PFSK-1 (cell line): Measurements from ENCODE around the gene WNT3.
A peak's percentile ranks its signal among the peaks of the same experiment; 100 is the strongest.

Experiments used
- FOXP2 ChIP-seq: optimal IDR thresholded peaks from 2 replicates; pipeline ENCODE3; 2011; ENCODE audit warnings: borderline replicate concordance, control low read depth, inconsistent platforms; ENCODE audit not compliant: insufficient read depth; ENCODE audit errors: extremely low read length, extremely low read depth
- POLR2AphosphoS5 ChIP-seq: IDR thresholded peaks from 2 replicates; pipeline ENCODE4 v1.6.1; 2012; ENCODE audit warnings: low read depth, mild to moderate bottlenecking, control low read depth, low read length, moderate library complexity
- SIN3A ChIP-seq: IDR thresholded peaks from 2 replicates; pipeline ENCODE4 v1.6.1; 2012; ENCODE audit warnings: mild to moderate bottlenecking, low read length, moderate library complexity, borderline replicate concordance; ENCODE audit not compliant: insufficient read depth
- TAF1 ChIP-seq: IDR thresholded peaks from 2 replicates; pipeline ENCODE4 v1.6.1; 2012; ENCODE audit warnings: low read length, control low read depth, borderline replicate concordance; ENCODE audit not compliant: insufficient read depth
- TF ChIP-seq, protein P1 (sequence below), 2 experiments: IDR thresholded peaks; 2 replicates each; pipeline versions ENCODE4 v1.6.1 to v1.8.0; 2011 to 2012; ENCODE audit warnings: low read depth in 2 of 2, low read length in 2 of 2, control low read depth in 1 of 2, inconsistent platforms in 1 of 2, mild to moderate bottlenecking in 1 of 2, moderate library complexity in 1 of 2; ENCODE audit not compliant: insufficient read depth in 1 of 2

WNT3 gene

GRCh38 chr17:46783031-46783593 is 35.4 kb downstream of the WNT3 start:
- TF ChIP-seq POLR2AphosphoS5 (no peak), FOXP2 (no peak), SIN3A (no peak), TAF1 (no peak)
- TF ChIP-seq, protein P1, sequence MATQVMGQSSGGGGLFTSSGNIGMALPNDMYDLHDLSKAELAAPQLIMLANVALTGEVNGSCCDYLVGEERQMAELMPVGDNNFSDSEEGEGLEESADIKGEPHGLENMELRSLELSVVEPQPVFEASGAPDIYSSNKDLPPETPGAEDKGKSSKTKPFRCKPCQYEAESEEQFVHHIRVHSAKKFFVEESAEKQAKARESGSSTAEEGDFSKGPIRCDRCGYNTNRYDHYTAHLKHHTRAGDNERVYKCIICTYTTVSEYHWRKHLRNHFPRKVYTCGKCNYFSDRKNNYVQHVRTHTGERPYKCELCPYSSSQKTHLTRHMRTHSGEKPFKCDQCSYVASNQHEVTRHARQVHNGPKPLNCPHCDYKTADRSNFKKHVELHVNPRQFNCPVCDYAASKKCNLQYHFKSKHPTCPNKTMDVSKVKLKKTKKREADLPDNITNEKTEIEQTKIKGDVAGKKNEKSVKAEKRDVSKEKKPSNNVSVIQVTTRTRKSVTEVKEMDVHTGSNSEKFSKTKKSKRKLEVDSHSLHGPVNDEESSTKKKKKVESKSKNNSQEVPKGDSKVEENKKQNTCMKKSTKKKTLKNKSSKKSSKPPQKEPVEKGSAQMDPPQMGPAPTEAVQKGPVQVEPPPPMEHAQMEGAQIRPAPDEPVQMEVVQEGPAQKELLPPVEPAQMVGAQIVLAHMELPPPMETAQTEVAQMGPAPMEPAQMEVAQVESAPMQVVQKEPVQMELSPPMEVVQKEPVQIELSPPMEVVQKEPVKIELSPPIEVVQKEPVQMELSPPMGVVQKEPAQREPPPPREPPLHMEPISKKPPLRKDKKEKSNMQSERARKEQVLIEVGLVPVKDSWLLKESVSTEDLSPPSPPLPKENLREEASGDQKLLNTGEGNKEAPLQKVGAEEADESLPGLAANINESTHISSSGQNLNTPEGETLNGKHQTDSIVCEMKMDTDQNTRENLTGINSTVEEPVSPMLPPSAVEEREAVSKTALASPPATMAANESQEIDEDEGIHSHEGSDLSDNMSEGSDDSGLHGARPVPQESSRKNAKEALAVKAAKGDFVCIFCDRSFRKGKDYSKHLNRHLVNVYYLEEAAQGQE (IDR thresholded peaks at IDR 0.05; ENCODE audit: insufficient read depth in 1 of 2, low read depth in 2 of 2, low read length in 2 of 2) = no peak

DNA sequence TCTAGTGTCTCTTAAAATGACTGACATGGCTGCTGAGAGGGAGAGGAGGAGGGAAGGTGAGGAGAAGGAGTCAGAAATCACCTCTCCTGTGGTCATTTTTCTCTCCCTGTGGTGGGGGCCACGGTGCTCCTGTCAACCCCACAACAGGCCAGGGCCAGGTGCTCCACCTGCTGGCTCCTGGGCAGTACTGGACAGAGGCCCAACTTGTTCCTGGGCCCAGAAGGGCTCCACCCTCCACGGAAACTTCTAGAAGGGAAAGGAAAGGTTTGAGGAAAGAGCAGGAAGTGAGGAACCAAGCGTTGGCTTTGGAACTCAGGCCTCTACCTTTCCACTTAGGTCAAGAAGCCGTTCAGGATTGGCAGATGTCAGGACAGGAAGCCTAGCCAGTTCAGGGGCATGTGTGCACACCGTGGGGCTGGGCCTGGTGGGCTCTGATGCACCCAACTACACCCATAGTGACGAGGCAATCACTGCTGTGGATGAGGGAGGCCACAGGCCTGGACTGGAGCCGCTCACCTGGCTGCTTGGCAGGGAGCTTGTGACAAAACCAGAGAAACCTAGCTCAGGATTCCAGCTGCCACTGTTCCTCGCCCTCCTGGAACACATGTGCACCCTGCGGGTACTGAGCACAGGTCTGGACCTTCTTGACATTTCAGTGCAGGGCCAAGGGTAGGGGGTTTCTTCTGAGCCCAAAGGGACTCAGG is 36.1 kb downstream of the WNT3 start:
- TF ChIP-seq POLR2AphosphoS5 (no peak), FOXP2 (no peak), SIN3A (no peak), TAF1 (no peak)
- TF ChIP-seq, protein P1 (IDR thresholded peaks at IDR 0.05; ENCODE audit: insufficient read depth in 1 of 2, low read depth in 2 of 2, low read length in 2 of 2) = no peak

GRCh38 chr17:46780003-46780373 is 38.5 kb downstream of the WNT3 start:
- TF ChIP-seq FOXP2 = no peak
- TF ChIP-seq SIN3A = no peak
- TF ChIP-seq POLR2AphosphoS5 = no peak
- TF ChIP-seq TAF1 = no peak
- TF ChIP-seq, protein P1 (IDR thresholded peaks at IDR 0.05; ENCODE audit: insufficient read depth in 1 of 2, low read depth in 2 of 2, low read length in 2 of 2) = no peak

DNA sequence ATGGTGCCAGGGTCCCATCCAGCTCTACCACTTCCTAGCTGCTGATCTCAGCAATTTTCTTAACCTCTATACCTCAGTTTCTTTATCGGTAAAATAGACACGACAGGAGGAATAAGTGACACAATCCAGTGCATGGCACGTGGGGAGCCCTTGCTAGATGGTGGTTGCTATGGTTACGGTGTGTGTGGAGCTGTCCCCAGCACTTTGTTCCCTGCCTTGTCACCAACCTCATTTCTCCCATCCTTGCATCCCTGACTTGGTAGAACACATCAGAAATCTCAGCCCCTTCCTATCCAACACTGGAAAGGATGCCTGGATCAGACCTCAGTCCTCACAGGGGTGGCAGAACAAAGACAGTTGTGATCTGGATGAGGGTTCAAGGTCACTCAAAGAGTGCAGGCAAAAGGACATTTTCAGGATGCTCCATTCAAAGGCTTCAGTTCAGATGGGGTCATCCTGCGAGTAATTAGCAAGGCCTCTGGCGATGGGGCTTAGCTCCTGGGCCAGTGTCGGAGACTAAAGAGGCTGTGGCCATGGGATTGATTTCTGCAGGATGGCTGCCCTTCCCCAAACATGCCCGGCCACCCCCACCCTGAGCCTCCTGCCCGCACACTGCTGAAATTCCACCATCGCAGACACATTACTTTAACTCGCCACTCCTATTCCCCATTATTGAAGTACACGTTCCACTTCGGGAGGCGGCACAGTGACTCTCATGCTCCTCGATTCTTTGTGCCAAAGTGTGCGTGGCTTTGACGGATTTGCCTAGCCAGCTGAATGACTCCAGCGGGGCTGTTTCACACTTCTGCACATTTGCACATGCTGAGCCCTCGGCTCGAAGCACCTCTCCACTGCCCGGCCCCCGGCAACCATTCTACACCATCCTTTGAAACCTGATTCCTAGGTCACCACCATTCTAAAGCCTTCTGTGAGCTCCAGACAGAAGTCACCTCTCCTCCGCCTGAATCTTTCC is 40.3 kb downstream of the WNT3 start:
- TF ChIP-seq FOXP2 = no peak
- TF ChIP-seq, protein P1 (IDR thresholded peaks at IDR 0.05; ENCODE audit: insufficient read depth in 1 of 2, low read depth in 2 of 2, low read length in 2 of 2) = peak; percentile 25 to 60; a peak in 1 of 4 replicates
- TF ChIP-seq SIN3A = no peak
